HepG2 (cell line): ENCODE results near the gene CKB. TPM values are rescaled to one million over a fixed set of nuclear protein-coding genes. Genes with fewer than 3 reads are reported as not detected.

Experiments used
- KAT7 ChIP-seq: IDR thresholded peaks from 2 replicates; pipeline ENCODE4 v1.6.1; 2018; ENCODE audit warnings: borderline replicate concordance, missing compliant biosample characterization
- NR2C2 ChIP-seq: sonication (generic); formaldehyde crosslinking; IDR thresholded peaks from 2 replicates; pipeline ENCODE4 v1.4.0; 2020; ENCODE audit warnings: missing genetic modification reagents, mild to moderate bottlenecking, moderate library complexity, borderline replicate concordance
- SKI ChIP-seq: fragments of 450-650 bp; IDR thresholded peaks from one replicate; pipeline ENCODE4 v1.6.1; 2018; ENCODE audit warnings: mild to moderate bottlenecking; ENCODE audit not compliant: partially characterized antibody
- SMAD1 ChIP-seq: sonication (generic); formaldehyde crosslinking; IDR thresholded peaks from 2 replicates; pipeline ENCODE4 v1.4.0; 2020; ENCODE audit warnings: missing genetic modification reagents, low read depth, mild to moderate bottlenecking, borderline replicate concordance
- ZNF101 ChIP-seq: sonication (generic); formaldehyde crosslinking; IDR thresholded peaks from 2 replicates; pipeline ENCODE4 v1.4.0; 2020; ENCODE audit warnings: mild to moderate bottlenecking, low read depth, missing genetic modification reagents, borderline replicate concordance
- ZNF598 ChIP-seq: sonication (generic); formaldehyde crosslinking; IDR thresholded peaks from 2 replicates; pipeline ENCODE4 v1.5.1; 2020; ENCODE audit warnings: mild to moderate bottlenecking, missing genetic modification reagents, borderline replicate concordance
- ZNF703 ChIP-seq: sonication (generic); formaldehyde crosslinking; IDR thresholded peaks from 2 replicates; pipeline ENCODE4 v1.5.1; 2020; ENCODE audit warnings: missing genetic modification reagents, mild to moderate bottlenecking, moderate library complexity, borderline replicate concordance
- polyA plus RNA-seq, 8 experiments: library from polyadenylated mRNA; depleted of rRNA in 3 of 8; stranded (reverse) in 7 of 8; unstranded in 1 of 8; fragments of >200 nt; fragmentation: Illumina TruSeq in 4 of 8; extraction: Trizol in 4 of 8; gene quantifications; 2 replicates each; pipeline versions ENCODE4 v1.2.1 to v1.2.3, GENCODE V29; 2011 to 2016; ENCODE audit warnings: low read depth in 4 of 8, missing spikeins in 1 of 8, mixed read lengths in 1 of 8; ENCODE audit not compliant: insufficient read depth in 1 of 8
- total RNA-seq, 5 experiments: library from RNA; depleted of rRNA; stranded (reverse); fragments of >200 nt; fragmentation: Illumina TruSeq; extraction: Trizol; gene quantifications; 2 replicates each; pipeline ENCODE4 v1.2.3, GENCODE V29; 2016; ENCODE audit warnings: low read depth in 1 of 5
- TF ChIP-seq, protein P1 (sequence below): sonication (generic); formaldehyde crosslinking; IDR thresholded peaks from 2 replicates; pipeline ENCODE4 v1.4.0; 2020; ENCODE audit warnings: mild to moderate bottlenecking, missing genetic modification reagents, borderline replicate concordance
- TF ChIP-seq, protein P2 (sequence below): sonication (generic); formaldehyde crosslinking; conservative IDR thresholded peaks from 2 replicates; pipeline ENCODE4 v1.8.0; 2022; ENCODE audit warnings: mild to moderate bottlenecking, moderate library complexity, missing genetic modification reagents
- TF ChIP-seq, protein P3 (sequence below): fragments of 450-650 bp; IDR thresholded peaks from 2 replicates; pipeline ENCODE4 v1.6.1; 2017
- TF ChIP-seq, protein P4 (sequence below): sonication (generic); formaldehyde crosslinking; IDR thresholded peaks from 2 replicates; pipeline ENCODE4 v1.4.0; 2020; ENCODE audit warnings: mild to moderate bottlenecking, missing genetic modification reagents
- TF ChIP-seq, protein P5 (sequence below): sonication (generic); formaldehyde crosslinking; IDR thresholded peaks from 2 replicates; pipeline ENCODE4 v1.5.1; 2020; ENCODE audit warnings: mild to moderate bottlenecking, missing genetic modification reagents, moderate library complexity
- TF ChIP-seq, protein P6 (sequence below): IDR thresholded peaks from 2 replicates; pipeline ENCODE4 v1.6.1; 2016; ENCODE audit warnings: missing compliant biosample characterization, missing genetic modification reagents, borderline replicate concordance

The CKB gene
- total and polyA plus RNA-seq, 2 of the 13 experiments (the other 11 are each of a cell fraction or from before 2014, with no cell fraction given): 82.3 to 217 TPM

DNA sequence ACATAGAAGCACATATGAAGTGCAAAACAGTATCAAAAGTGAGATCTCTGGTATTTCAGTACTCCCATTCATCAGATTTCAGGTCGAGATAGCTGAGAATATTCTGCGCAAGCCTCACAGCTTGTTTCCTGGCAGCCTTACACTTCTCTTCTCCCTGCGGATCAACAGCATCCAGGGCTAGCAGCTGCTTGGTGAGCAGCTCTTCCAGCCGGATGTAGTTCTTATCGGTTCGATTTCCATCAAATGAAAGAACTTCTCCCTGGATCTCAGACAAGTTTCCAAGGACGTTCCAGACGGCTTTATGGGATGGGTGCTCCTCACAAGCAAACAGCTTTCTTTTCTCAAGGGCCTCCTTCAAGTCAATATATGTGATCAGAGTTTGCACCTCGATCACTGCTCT lies 37.1 kb upstream of the CKB start (continued):
- TF ChIP-seq, protein P1, sequence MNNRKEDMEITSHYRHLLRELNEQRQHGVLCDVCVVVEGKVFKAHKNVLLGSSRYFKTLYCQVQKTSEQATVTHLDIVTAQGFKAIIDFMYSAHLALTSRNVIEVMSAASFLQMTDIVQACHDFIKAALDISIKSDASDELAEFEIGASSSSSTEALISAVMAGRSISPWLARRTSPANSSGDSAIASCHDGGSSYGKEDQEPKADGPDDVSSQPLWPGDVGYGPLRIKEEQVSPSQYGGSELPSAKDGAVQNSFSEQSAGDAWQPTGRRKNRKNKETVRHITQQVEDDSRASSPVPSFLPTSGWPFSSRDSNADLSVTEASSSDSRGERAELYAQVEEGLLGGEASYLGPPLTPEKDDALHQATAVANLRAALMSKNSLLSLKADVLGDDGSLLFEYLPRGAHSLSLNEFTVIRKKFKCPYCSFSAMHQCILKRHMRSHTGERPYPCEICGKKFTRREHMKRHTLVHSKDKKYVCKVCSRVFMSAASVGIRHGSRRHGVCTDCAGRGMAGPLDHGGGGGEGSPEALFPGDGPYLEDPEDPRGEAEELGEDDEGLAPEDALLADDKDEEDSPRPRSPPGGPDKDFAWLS (CRISPR knock-in tag): no peak
- TF ChIP-seq NR2C2 (CRISPR knock-in tag) (no peak), ZNF598 (no peak), SMAD1 (CRISPR knock-in tag) (no peak), ZNF101 (no peak), SKI (no peak), KAT7 (CRISPR knock-in tag) (no peak), ZNF703 (no peak)
- TF ChIP-seq, protein P2, sequence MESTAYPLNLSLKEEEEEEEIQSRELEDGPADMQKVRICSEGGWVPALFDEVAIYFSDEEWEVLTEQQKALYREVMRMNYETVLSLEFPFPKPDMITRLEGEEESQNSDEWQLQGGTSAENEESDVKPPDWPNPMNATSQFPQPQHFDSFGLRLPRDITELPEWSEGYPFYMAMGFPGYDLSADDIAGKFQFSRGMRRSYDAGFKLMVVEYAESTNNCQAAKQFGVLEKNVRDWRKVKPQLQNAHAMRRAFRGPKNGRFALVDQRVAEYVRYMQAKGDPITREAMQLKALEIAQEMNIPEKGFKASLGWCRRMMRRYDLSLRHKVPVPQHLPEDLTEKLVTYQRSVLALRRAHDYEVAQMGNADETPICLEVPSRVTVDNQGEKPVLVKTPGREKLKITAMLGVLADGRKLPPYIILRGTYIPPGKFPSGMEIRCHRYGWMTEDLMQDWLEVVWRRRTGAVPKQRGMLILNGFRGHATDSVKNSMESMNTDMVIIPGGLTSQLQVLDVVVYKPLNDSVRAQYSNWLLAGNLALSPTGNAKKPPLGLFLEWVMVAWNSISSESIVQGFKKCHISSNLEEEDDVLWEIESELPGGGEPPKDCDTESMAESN (CRISPR knock-in tag): no peak
- TF ChIP-seq, protein P3, sequence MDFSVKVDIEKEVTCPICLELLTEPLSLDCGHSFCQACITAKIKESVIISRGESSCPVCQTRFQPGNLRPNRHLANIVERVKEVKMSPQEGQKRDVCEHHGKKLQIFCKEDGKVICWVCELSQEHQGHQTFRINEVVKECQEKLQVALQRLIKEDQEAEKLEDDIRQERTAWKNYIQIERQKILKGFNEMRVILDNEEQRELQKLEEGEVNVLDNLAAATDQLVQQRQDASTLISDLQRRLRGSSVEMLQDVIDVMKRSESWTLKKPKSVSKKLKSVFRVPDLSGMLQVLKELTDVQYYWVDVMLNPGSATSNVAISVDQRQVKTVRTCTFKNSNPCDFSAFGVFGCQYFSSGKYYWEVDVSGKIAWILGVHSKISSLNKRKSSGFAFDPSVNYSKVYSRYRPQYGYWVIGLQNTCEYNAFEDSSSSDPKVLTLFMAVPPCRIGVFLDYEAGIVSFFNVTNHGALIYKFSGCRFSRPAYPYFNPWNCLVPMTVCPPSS: no peak
- TF ChIP-seq, protein P4, sequence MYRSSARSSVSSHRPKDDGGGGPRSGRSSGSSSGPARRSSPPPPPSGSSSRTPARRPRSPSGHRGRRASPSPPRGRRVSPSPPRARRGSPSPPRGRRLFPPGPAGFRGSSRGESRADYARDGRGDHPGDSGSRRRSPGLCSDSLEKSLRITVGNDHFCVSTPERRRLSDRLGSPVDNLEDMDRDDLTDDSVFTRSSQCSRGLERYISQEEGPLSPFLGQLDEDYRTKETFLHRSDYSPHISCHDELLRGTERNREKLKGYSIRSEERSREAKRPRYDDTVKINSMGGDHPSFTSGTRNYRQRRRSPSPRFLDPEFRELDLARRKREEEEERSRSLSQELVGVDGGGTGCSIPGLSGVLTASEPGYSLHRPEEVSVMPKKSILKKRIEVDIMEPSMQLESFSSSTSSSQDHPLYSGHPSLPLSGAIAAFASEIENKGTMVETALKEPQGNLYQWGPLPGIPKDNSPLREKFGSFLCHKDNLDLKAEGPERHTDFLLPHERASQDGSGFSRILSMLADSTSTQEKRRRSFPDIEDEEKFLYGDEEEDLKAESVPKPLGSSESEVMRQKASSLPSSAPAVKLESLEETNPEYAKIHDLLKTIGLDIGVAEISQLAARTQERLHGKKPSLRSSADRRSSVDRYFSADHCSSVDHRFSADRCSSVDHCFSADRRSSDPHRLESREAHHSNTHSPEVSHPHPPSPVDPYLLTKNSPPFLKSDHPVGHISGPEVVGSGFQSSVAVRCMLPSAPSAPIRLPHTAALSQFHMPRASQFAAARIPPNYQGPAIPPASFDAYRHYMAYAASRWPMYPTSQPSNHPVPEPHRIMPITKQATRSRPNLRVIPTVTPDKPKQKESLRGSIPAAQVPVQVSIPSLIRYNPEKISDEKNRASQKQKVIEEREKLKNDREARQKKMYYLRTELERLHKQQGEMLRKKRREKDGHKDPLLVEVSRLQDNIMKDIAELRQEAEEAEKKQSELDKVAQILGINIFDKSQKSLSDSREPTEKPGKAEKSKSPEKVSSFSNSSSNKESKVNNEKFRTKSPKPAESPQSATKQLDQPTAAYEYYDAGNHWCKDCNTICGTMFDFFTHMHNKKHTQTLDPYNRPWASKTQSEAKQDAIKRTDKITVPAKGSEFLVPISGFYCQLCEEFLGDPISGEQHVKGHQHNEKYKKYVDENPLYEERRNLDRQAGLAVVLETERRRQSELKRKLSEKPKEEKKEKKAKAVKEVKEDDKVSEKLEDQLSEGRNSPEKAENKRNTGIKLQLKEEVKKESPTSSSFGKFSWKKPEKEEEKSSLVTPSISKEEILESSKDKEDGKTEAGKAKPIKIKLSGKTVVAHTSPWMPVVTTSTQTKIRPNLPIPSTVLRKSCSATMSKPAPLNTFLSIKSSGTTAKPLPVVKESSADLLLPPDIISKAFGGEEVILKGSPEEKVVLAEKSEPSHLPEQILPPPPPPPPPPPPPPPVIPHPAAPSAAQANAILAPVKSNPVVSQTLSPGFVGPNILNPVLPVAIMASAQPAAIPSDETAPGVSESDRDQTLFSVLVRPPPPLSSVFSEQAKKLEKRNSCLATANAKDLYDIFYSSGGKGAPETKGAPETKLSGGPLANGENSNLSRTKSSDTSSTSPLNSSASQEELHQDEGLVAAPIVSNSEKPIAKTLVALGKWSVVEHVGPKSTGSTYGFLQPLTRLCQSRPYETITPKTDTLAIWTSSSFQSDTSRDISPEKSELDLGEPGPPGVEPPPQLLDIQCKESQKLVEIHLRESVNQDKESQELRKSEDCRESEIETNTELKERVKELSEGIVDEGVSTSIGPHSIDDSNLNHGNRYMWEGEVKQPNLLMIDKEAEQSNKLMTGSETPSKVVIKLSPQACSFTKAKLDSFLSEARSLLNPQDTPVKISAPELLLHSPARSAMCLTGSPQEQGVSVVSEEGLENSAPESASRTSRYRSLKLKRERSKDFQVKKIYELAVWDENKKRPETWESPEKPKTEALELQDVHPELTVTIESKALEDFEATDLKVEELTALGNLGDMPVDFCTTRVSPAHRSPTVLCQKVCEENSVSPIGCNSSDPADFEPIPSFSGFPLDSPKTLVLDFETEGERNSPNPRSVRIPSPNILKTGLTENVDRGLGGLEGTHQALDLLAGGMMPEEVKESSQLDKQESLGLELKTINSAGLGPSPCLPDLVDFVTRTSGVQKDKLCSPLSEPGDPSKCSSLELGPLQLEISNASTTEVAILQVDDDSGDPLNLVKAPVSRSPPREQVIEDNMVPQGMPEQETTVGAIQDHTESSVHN (CRISPR knock-in tag): no peak
- TF ChIP-seq, protein P5, sequence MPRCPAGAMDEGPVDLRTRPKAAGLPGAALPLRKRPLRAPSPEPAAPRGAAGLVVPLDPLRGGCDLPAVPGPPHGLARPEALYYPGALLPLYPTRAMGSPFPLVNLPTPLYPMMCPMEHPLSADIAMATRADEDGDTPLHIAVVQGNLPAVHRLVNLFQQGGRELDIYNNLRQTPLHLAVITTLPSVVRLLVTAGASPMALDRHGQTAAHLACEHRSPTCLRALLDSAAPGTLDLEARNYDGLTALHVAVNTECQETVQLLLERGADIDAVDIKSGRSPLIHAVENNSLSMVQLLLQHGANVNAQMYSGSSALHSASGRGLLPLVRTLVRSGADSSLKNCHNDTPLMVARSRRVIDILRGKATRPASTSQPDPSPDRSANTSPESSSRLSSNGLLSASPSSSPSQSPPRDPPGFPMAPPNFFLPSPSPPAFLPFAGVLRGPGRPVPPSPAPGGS (CRISPR knock-in tag): no peak
- TF ChIP-seq, protein P6, sequence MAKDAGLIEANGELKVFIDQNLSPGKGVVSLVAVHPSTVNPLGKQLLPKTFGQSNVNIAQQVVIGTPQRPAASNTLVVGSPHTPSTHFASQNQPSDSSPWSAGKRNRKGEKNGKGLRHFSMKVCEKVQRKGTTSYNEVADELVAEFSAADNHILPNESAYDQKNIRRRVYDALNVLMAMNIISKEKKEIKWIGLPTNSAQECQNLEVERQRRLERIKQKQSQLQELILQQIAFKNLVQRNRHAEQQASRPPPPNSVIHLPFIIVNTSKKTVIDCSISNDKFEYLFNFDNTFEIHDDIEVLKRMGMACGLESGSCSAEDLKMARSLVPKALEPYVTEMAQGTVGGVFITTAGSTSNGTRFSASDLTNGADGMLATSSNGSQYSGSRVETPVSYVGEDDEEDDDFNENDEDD (CRISPR knock-in tag): no peak
